ENCODE data around the gene SHANK1.

SHANK1 gene

GRCh38 chr19:50639121-50640112 lies 80.2 kb downstream of the SHANK1 start, which contains the start of gene SYT3:
Gene SYT3 (minus strand): TSS chr19:50639881. CDS start chr19:50637411, 2,470 bp downstream.
- H3K27me3 ChIP-seq (ENCODE audit: control insufficient read depth in 1 of 2, insufficient read depth in 2 of 2, low read length in 2 of 2): peaks cover 30 to 31% of the 10 kb centered on the region in 2 donors
- peaks cover 2 to 5% of the 10 kb centered on the region in 2 donors for H3K9me3 ChIP-seq (ENCODE audit: control insufficient read depth in 1 of 2, low read length in 2 of 2)
- H3K36me3 ChIP-seq (ENCODE audit: control insufficient read depth in 1 of 2, insufficient read depth in 2 of 2, low read length in 2 of 2): no peaks in the 10 kb centered on the region
- no peak within 1 kb of the TSS for H3K4me3 ChIP-seq (ENCODE audit: low read depth in 1 of 2, low read length in 2 of 2)
- H3K4me1 ChIP-seq (ENCODE audit: control insufficient read depth in 1 of 2, insufficient read depth in 2 of 2, low read length in 2 of 2): no peaks in the 10 kb centered on the region
- H3K9ac ChIP-seq (ENCODE audit: low read depth in 1 of 2, low read length in 2 of 2): no peak within 1 kb of the TSS
- H3K27ac ChIP-seq (ENCODE audit: low read depth, low read length): no peak within 1 kb of the TSS

- Histone ChIP-seq H3K9me3 (ENCODE audit: control insufficient read depth in 1 of 2, low read length in 2 of 2) (peaks cover 10 to 13% of the 10 kb centered on the region in 2 donors), H3K4me1 (ENCODE audit: control insufficient read depth in 1 of 2, insufficient read depth in 2 of 2, low read length in 2 of 2) (no peaks in the 10 kb centered on the region), H3K36me3 (ENCODE audit: control insufficient read depth in 1 of 2, insufficient read depth in 2 of 2, low read length in 2 of 2) (no peaks in the 10 kb centered on the region), H3K27me3 (ENCODE audit: control insufficient read depth in 1 of 2, insufficient read depth in 2 of 2, low read length in 2 of 2) (peaks cover 30 to 31% of the 10 kb centered on the region in 2 donors), H3K9ac (ENCODE audit: low read depth in 1 of 2, low read length in 2 of 2) (no peak overlapping the region), H3K27ac (ENCODE audit: low read depth, low read length) (no peak overlapping the region), H3K4me3 (ENCODE audit: low read depth in 1 of 2, low read length in 2 of 2) (no peak overlapping the region)
Observed at GRCh38 chr19:50638600-50638999, 81.0 kb downstream of the SHANK1 start.

- Histone ChIP-seq H3K4me3 (ENCODE audit: low read depth in 1 of 2, low read length in 2 of 2) (no peak overlapping the region), H3K4me1 (ENCODE audit: control insufficient read depth in 1 of 2, insufficient read depth in 2 of 2, low read length in 2 of 2) (no peaks in the 10 kb centered on the region), H3K27me3 (ENCODE audit: control insufficient read depth in 1 of 2, insufficient read depth in 2 of 2, low read length in 2 of 2) (peaks cover 25 to 31% of the 10 kb centered on the region in 2 donors)
Observed at GRCh38 chr19:50636317-50637085, 83.1 kb downstream of the SHANK1 start.

GRCh38 chr19:50633973-50634372 lies 85.6 kb downstream of the SHANK1 start:
- Histone ChIP-seq H3K4me1 (ENCODE audit: control insufficient read depth in 1 of 2, insufficient read depth in 2 of 2, low read length in 2 of 2) (no peaks in the 10 kb centered on the region), H3K36me3 (ENCODE audit: control insufficient read depth in 1 of 2, insufficient read depth in 2 of 2, low read length in 2 of 2) (no peaks in the 10 kb centered on the region), H3K9ac (ENCODE audit: low read depth in 1 of 2, low read length in 2 of 2) (no peak overlapping the region), H3K9me3 (ENCODE audit: control insufficient read depth in 1 of 2, low read length in 2 of 2) (peaks cover 14 to 16% of the 10 kb centered on the region in 2 donors), H3K27ac (ENCODE audit: low read depth, low read length) (no peak overlapping the region), H3K4me3 (ENCODE audit: low read depth in 1 of 2, low read length in 2 of 2) (no peak overlapping the region), H3K27me3 (ENCODE audit: control insufficient read depth in 1 of 2, insufficient read depth in 2 of 2, low read length in 2 of 2) (peaks cover 17 to 18% of the 10 kb centered on the region in 2 donors)

More at GRCh38 chr19:50636317-50637085, 83.1 kb downstream of the SHANK1 start:
- H3K36me3 ChIP-seq (ENCODE audit: control insufficient read depth in 1 of 2, insufficient read depth in 2 of 2, low read length in 2 of 2): no peaks in the 10 kb centered on the region
- H3K27ac ChIP-seq (ENCODE audit: low read depth, low read length): no peak overlapping the region
- no peak overlapping the region for H3K9ac ChIP-seq (ENCODE audit: low read depth in 1 of 2, low read length in 2 of 2)
- H3K9me3 ChIP-seq (ENCODE audit: control insufficient read depth in 1 of 2, low read length in 2 of 2): peaks cover 14 to 16% of the 10 kb centered on the region in 2 donors

GRCh38 chr19:50633359-50633758 lies 86.2 kb downstream of the SHANK1 start:
- Histone ChIP-seq H3K9me3 (ENCODE audit: control insufficient read depth in 1 of 2, low read length in 2 of 2) (peaks cover 14 to 16% of the 10 kb centered on the region in 2 donors), H3K4me1 (ENCODE audit: control insufficient read depth in 1 of 2, insufficient read depth in 2 of 2, low read length in 2 of 2) (no peaks in the 10 kb centered on the region), H3K27ac (ENCODE audit: low read depth, low read length) (no peak overlapping the region), H3K27me3 (ENCODE audit: control insufficient read depth in 1 of 2, insufficient read depth in 2 of 2, low read length in 2 of 2) (peaks cover 11 to 12% of the 10 kb centered on the region in 2 donors), H3K36me3 (ENCODE audit: control insufficient read depth in 1 of 2, insufficient read depth in 2 of 2, low read length in 2 of 2) (no peaks in the 10 kb centered on the region), H3K9ac (ENCODE audit: low read depth in 1 of 2, low read length in 2 of 2) (no peak overlapping the region), H3K4me3 (ENCODE audit: low read depth in 1 of 2, low read length in 2 of 2) (no peak overlapping the region)

GRCh38 chr19:50632151-50632835 lies 87.3 kb downstream of the SHANK1 start:
- Histone ChIP-seq H3K9ac (ENCODE audit: low read depth in 1 of 2, low read length in 2 of 2) (no peak overlapping the region), H3K36me3 (ENCODE audit: control insufficient read depth in 1 of 2, insufficient read depth in 2 of 2, low read length in 2 of 2) (no peaks in the 10 kb centered on the region), H3K9me3 (ENCODE audit: control insufficient read depth in 1 of 2, low read length in 2 of 2) (peaks cover 14 to 16% of the 10 kb centered on the region in 2 donors), H3K4me3 (ENCODE audit: low read depth in 1 of 2, low read length in 2 of 2) (no peak overlapping the region), H3K4me1 (ENCODE audit: control insufficient read depth in 1 of 2, insufficient read depth in 2 of 2, low read length in 2 of 2) (no peaks in the 10 kb centered on the region), H3K27ac (ENCODE audit: low read depth, low read length) (no peak overlapping the region), H3K27me3 (ENCODE audit: control insufficient read depth in 1 of 2, insufficient read depth in 2 of 2, low read length in 2 of 2) (peaks cover 1 to 4% of the 10 kb centered on the region in 2 donors)

- Histone ChIP-seq H3K27me3 (ENCODE audit: control insufficient read depth in 1 of 2, insufficient read depth in 2 of 2, low read length in 2 of 2) (no peaks in the 10 kb centered on the region), H3K4me1 (ENCODE audit: control insufficient read depth in 1 of 2, insufficient read depth in 2 of 2, low read length in 2 of 2) (no peaks in the 10 kb centered on the region), H3K9me3 (ENCODE audit: control insufficient read depth in 1 of 2, low read length in 2 of 2) (peaks cover 14% of the 10 kb centered on the region in 2 donors), H3K4me3 (ENCODE audit: low read depth in 1 of 2, low read length in 2 of 2) (no peak overlapping the region), H3K27ac (ENCODE audit: low read depth, low read length) (no peak overlapping the region), H3K9ac (ENCODE audit: low read depth in 1 of 2, low read length in 2 of 2) (no peak overlapping the region), H3K36me3 (ENCODE audit: control insufficient read depth in 1 of 2, insufficient read depth in 2 of 2, low read length in 2 of 2) (no peaks in the 10 kb centered on the region)
Observed at GRCh38 chr19:50629801-50630200, 89.8 kb downstream of the SHANK1 start.

- Histone ChIP-seq H3K9ac (ENCODE audit: low read depth in 1 of 2, low read length in 2 of 2) (no peak overlapping the region), H3K27ac (ENCODE audit: low read depth, low read length) (no peak overlapping the region), H3K4me3 (ENCODE audit: low read depth in 1 of 2, low read length in 2 of 2) (no peak overlapping the region), H3K9me3 (ENCODE audit: control insufficient read depth in 1 of 2, low read length in 2 of 2) (peaks cover 9 to 10% of the 10 kb centered on the region in 2 donors), H3K36me3 (ENCODE audit: control insufficient read depth in 1 of 2, insufficient read depth in 2 of 2, low read length in 2 of 2) (no peaks in the 10 kb centered on the region), H3K27me3 (ENCODE audit: control insufficient read depth in 1 of 2, insufficient read depth in 2 of 2, low read length in 2 of 2) (no peaks in the 10 kb centered on the region), H3K4me1 (ENCODE audit: control insufficient read depth in 1 of 2, insufficient read depth in 2 of 2, low read length in 2 of 2) (no peaks in the 10 kb centered on the region)
Observed at GRCh38 chr19:50629194-50629593, 90.4 kb downstream of the SHANK1 start.

GRCh38 chr19:50628551-50628950 lies 91.1 kb downstream of the SHANK1 start:
- no peaks in the 10 kb centered on the region for H3K27me3 ChIP-seq (ENCODE audit: control insufficient read depth in 1 of 2, insufficient read depth in 2 of 2, low read length in 2 of 2)
- H3K36me3 ChIP-seq (ENCODE audit: control insufficient read depth in 1 of 2, insufficient read depth in 2 of 2, low read length in 2 of 2): no peaks in the 10 kb centered on the region

More at GRCh38 chr19:50628551-50628950, 91.1 kb downstream of the SHANK1 start:
- no peaks in the 10 kb centered on the region for H3K4me1 ChIP-seq (ENCODE audit: control insufficient read depth in 1 of 2, insufficient read depth in 2 of 2, low read length in 2 of 2)
- peaks cover 3% of the 10 kb centered on the region in 2 donors for H3K9me3 ChIP-seq (ENCODE audit: control insufficient read depth in 1 of 2, low read length in 2 of 2)
- H3K27ac ChIP-seq (ENCODE audit: low read depth, low read length): no peak overlapping the region
- no peak overlapping the region for H3K9ac ChIP-seq (ENCODE audit: low read depth in 1 of 2, low read length in 2 of 2)
- no peak overlapping the region for H3K4me3 ChIP-seq (ENCODE audit: low read depth in 1 of 2, low read length in 2 of 2)

Data from duodenal mucosa (tissue), 2 donors.